ENCODE measurements around the gene ESRRG.

DNA sequence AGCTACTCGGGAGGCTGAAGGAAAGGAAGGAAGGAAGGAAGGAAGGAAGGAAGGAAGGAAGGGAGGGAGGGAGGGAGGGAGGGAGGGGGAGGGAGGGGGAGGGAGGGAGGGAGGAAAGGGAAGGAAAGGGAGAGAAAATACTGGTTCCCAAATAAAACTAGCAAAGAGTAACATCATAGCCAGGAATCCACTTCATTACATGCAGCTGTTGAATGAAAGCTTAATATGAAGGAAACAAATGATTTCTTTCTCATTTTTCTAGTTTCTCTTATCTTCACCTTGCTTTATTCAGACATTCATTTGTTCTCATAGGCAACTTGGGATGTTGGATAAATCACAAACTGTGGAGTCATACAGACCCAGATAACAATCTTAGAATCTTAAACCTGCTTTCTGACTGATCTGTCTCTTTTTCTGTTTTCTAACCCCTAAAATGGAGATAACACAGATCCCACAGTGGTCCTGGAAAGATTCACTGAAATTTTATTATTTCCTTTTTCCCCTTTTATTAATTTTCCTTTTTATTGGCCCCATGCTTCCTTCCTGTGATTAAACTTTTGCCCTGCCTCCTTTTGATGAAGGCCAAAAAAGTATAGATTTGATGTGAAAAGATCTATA lies 247.5 kb downstream of the ESRRG start:
- TF ChIP-seq CTCF (IDR thresholded peaks at IDR 0.05; ENCODE audit: low read length) (no peak), EZH2 (optimal IDR thresholded peaks at IDR 0.05; ENCODE audit: low read depth, low read length) (no peak)

Measured in MM.1S (cell line).